ENCODE measurements around the gene REC8. TPM values are rescaled to one million over a fixed set of nuclear protein-coding genes. Genes with fewer than 3 reads are reported as not detected.

Gene REC8
- total RNA-seq, 1 experiment from 2014 or later, result 9.8 TPM

GRCh38 chr14:24146978-24147760 lies 24.7 kb upstream of the REC8 start, which contains the start of gene RNF31:
Gene RNF31, plus strand, starts transcription at chr14:24147498. Its CDS starts 201 bp downstream, at chr14:24147699.
- Histone ChIP-seq H3K27ac (ENCODE audit: low read length) (peak within 1 kb of the TSS; percentile 94), H3K36me3 (ENCODE audit: control insufficient read depth, insufficient read depth, low read length) (peaks cover 3% of the 10 kb centered on the region), H3K9me3 (ENCODE audit: control insufficient read depth, insufficient read depth, low read depth, low read length) (no peaks in the 10 kb centered on the region), H3K4me3 (ENCODE audit: low read depth in 2 of 2, low read length in 2 of 2) (peak within 1 kb of the TSS; percentile 87 to 96), H3K4me1 (ENCODE audit: control insufficient read depth, insufficient read depth, low read length) (peaks cover 6% of the 10 kb centered on the region; the same call in 1 of the 2 replicates), H3K27me3 (ENCODE audit: control insufficient read depth, insufficient read depth, low read length) (no peaks in the 10 kb centered on the region)
- peak; percentile 93 for ATAC-seq
- no TSS peak for BruUV-seq (replicated peaks)
- TF ChIP-seq REST (IDR thresholded peaks at IDR 0.05; ENCODE audit: insufficient read depth in 1 of 2, low read depth in 2 of 2, low read length in 1 of 2) (no peak), POLR2AphosphoS5 (IDR thresholded peaks at IDR 0.05; ENCODE audit: low read depth, low read length) (peak; percentile 50; the same call in 1 of the 2 replicates)
- DNase-seq (ENCODE audit: low read depth, low spot score), result peak; percentile 81
- ChIA-PET POLR2A (interaction anchor here (0.9 to 1.0 kb wide), 2 partner anchors 10 to 33 kb away, joined by 3 to 5 read pairs; partner anchors contain the start of genes DCAF11 and NRL), CTCF (interaction anchor here (1.4 kb wide), 1 partner anchor 38 kb away, joined by 3 read pairs; no protein-coding TSS in a partner anchor)
- intact Hi-C loops (cut with micrococcal nuclease; ENCODE audit: unreplicated experiment), result no loop called here
- in situ Hi-C loops (cut with HindIII; ENCODE audit: low pct_unique_long_range_greater_than_20kb, low sequenced_read_pairs), result no loop called here

DNA sequence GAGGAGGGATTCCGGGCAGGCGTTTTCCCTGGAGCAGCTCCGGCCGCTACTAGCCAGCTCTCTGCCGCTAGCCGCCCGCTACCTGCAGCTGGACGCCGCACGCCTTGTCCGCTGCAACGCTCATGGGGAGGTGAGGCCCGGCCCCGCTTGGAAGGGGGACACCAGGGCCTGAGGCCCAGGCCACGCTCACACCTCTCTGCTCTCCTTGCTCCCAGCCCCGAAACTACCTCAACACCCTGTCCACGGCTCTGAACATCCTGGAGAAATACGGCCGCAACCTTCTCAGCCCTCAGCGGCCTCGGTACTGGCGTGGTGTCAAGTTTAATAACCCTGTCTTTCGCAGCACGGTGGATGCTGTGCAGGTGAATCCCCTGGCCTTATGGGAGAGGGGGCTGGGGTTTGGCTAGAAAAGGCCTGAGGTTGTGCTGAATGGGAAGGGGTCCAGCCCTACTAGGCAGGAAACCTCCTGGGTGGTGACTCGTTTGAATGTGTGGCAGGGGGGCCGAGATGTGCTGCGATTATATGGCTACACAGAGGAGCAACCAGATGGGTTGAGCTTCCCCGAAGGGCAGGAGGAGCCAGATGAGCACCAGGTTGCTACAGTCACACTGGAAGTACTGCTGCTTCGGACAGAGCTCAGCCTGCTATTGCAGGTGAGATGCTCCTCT lies 24.0 kb upstream of the REC8 start:
- peaks cover 6% of the 10 kb centered on the region; the same call in 1 of the 2 replicates for H3K4me1 ChIP-seq (ENCODE audit: control insufficient read depth, insufficient read depth, low read length)
- in situ Hi-C loops (cut with HindIII; ENCODE audit: low pct_unique_long_range_greater_than_20kb, low sequenced_read_pairs), result no loop called here
- TF ChIP-seq TCF7L2 (IDR thresholded peaks at IDR 0.05; ENCODE audit: low read depth, low read length), result no peak
- TF ChIP-seq, protein P1, sequence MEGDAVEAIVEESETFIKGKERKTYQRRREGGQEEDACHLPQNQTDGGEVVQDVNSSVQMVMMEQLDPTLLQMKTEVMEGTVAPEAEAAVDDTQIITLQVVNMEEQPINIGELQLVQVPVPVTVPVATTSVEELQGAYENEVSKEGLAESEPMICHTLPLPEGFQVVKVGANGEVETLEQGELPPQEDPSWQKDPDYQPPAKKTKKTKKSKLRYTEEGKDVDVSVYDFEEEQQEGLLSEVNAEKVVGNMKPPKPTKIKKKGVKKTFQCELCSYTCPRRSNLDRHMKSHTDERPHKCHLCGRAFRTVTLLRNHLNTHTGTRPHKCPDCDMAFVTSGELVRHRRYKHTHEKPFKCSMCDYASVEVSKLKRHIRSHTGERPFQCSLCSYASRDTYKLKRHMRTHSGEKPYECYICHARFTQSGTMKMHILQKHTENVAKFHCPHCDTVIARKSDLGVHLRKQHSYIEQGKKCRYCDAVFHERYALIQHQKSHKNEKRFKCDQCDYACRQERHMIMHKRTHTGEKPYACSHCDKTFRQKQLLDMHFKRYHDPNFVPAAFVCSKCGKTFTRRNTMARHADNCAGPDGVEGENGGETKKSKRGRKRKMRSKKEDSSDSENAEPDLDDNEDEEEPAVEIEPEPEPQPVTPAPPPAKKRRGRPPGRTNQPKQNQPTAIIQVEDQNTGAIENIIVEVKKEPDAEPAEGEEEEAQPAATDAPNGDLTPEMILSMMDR (IDR thresholded peaks at IDR 0.05), result no peak
- no peak for TF ChIP-seq POLR2AphosphoS5 (IDR thresholded peaks at IDR 0.05; ENCODE audit: low read depth, low read length)
- no peak for TF ChIP-seq REST (IDR thresholded peaks at IDR 0.05; ENCODE audit: insufficient read depth in 1 of 2, low read depth in 2 of 2, low read length in 1 of 2)
- TF ChIP-seq SIN3A (IDR thresholded peaks at IDR 0.05; ENCODE audit: borderline replicate concordance, insufficient read depth, low read depth, low read length), result no peak
- H3K9me3 ChIP-seq (ENCODE audit: control insufficient read depth, insufficient read depth, low read depth, low read length), result no peaks in the 10 kb centered on the region
- H3K27me3 ChIP-seq (ENCODE audit: control insufficient read depth, insufficient read depth, low read length), result no peaks in the 10 kb centered on the region
- 0 out of 2 replicates have a peak, but pooled peaks have one; percentile 0 for ATAC-seq
- intact Hi-C loops (cut with micrococcal nuclease; ENCODE audit: unreplicated experiment), result no loop called here
- ChIA-PET POLR2A (no interaction called here), CTCF (interaction anchor here (1.2 kb wide), 1 partner anchor 284 kb away, joined by 4 read pairs; no protein-coding TSS in a partner anchor)
- TSS peak; percentile 66 for BruUV-seq (replicated peaks)
- no peak for DNase-seq (ENCODE audit: low read depth, low spot score)
- peak overlapping the region; percentile 87 to 96 for H3K4me3 ChIP-seq (ENCODE audit: low read depth in 2 of 2, low read length in 2 of 2)
- peaks cover 3% of the 10 kb centered on the region for H3K36me3 ChIP-seq (ENCODE audit: control insufficient read depth, insufficient read depth, low read length)
- H3K27ac ChIP-seq (ENCODE audit: low read length), result peak overlapping the region; percentile 75
